ENCODE measurements around the gene C7orf33. TPM values are rescaled to one million over a fixed set of nuclear protein-coding genes. Genes with fewer than 3 reads are reported as not detected.

C7orf33 gene
- total and polyA plus RNA-seq, 4 experiments from 2014 or later = not detected

DNA sequence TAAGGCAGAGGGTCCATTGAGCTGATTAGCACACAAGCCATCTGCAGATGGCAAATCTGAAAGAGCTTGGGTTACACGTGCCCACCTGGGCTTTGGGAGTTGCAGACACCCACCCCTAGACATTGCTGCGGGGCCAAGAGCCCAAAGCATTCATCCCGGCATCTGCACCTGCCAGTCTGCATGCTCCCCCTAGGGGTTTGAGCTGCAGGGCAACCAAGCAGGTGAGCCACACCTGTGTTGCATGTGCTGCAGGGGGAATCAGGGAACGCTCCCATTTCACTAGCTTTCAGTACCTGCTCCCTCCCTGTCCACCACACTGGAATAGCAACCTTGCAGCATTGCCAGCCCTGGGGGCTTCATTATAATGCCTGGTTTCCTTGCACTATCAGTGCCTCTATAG lies 21.1 kb downstream of the C7orf33 start:
- H3K27ac Mint-ChIP-seq = no peak overlapping the region
- Histone ChIP-seq H3K4me1 (ENCODE audit: insufficient read depth, low read length) (peaks cover 6% of the 10 kb centered on the region), H3K27ac (ENCODE audit: low read depth, low read length) (no peak overlapping the region), H3K36me3 (ENCODE audit: insufficient read depth, low read length) (no peaks in the 10 kb centered on the region), H3K4me3 (ENCODE audit: low read length in 2 of 2) (no peak overlapping the region), H3K27me3 (ENCODE audit: insufficient read depth, low read length) (no peaks in the 10 kb centered on the region), H3K9me3 (ENCODE audit: control insufficient read depth in 1 of 2, low read length in 2 of 2) (no peaks in the 10 kb centered on the region)
- H3K4me3 Mint-ChIP-seq = no peak overlapping the region
- peaks cover 7 to 14% (median 8%) of the 10 kb centered on the region in 4 donors for H3K4me1 Mint-ChIP-seq
- H3K36me3 Mint-ChIP-seq = peaks cover 0 to 2% of the 10 kb centered on the region in 2 donors
- no peak for DNase-seq
- ChIA-PET POLR2A (ENCODE audit: partially characterized antibody) (no interaction called here), CTCF (ENCODE audit: partially characterized antibody) (no interaction called here)
- peaks cover 9 to 13% of the 10 kb centered on the region in 2 donors for H3K27me3 Mint-ChIP-seq
- intact Hi-C loops (cut with micrococcal nuclease) = no loop called here
- peaks cover 0 to 4% (median 0%) of the 10 kb centered on the region in 8 donors for H3K9me3 Mint-ChIP-seq

GRCh38 chr7:148615085-148615730 lies 24.6 kb downstream of the C7orf33 start:
- Histone ChIP-seq H3K4me3 (ENCODE audit: low read length in 2 of 2) (no peak overlapping the region), H3K27ac (ENCODE audit: low read depth, low read length) (no peak overlapping the region), H3K27me3 (ENCODE audit: insufficient read depth, low read length) (no peaks in the 10 kb centered on the region), H3K9me3 (ENCODE audit: control insufficient read depth in 1 of 2, low read length in 2 of 2) (no peaks in the 10 kb centered on the region), H3K36me3 (ENCODE audit: insufficient read depth, low read length) (no peaks in the 10 kb centered on the region), H3K4me1 (ENCODE audit: insufficient read depth, low read length) (no peaks in the 10 kb centered on the region)
- DNase-seq = no peak
- H3K27ac Mint-ChIP-seq = no peak overlapping the region
- CTCF ChIA-PET (ENCODE audit: partially characterized antibody) = no interaction called here
- no peaks in the 10 kb centered on the region for H3K4me1 Mint-ChIP-seq
- peaks cover 14 to 27% of the 10 kb centered on the region in 2 donors for H3K27me3 Mint-ChIP-seq
- POLR2A ChIA-PET (ENCODE audit: partially characterized antibody) = no interaction called here
- H3K4me3 Mint-ChIP-seq = no peak overlapping the region
- no peaks in the 10 kb centered on the region for H3K36me3 Mint-ChIP-seq
- peaks cover 0 to 16% (median 10%) of the 10 kb centered on the region in 8 donors for H3K9me3 Mint-ChIP-seq
- intact Hi-C loops (cut with micrococcal nuclease) = no loop called here

- intact Hi-C loops (cut with micrococcal nuclease) = no loop called here
- H3K9me3 Mint-ChIP-seq = peaks cover 0 to 16% (median 10%) of the 10 kb centered on the region in 8 donors
- ChIA-PET CTCF (ENCODE audit: partially characterized antibody) (no interaction called here), POLR2A (ENCODE audit: partially characterized antibody) (no interaction called here)
- H3K9me3 ChIP-seq (ENCODE audit: control insufficient read depth in 1 of 2, low read length in 2 of 2) = no peaks in the 10 kb centered on the region
- no peak overlapping the region for H3K4me3 ChIP-seq (ENCODE audit: low read length in 2 of 2)
- no peak overlapping the region for H3K27ac Mint-ChIP-seq
- H3K27me3 Mint-ChIP-seq = peaks cover 20 to 33% of the 10 kb centered on the region in 2 donors
- H3K27ac ChIP-seq (ENCODE audit: low read depth, low read length) = no peak overlapping the region
- no peaks in the 10 kb centered on the region for H3K27me3 ChIP-seq (ENCODE audit: insufficient read depth, low read length)
- peak overlapping the region in 1 of 8 donors; percentile 45 for H3K4me3 Mint-ChIP-seq
- H3K36me3 Mint-ChIP-seq = no peaks in the 10 kb centered on the region
- DNase-seq = no peak
- no peaks in the 10 kb centered on the region for H3K4me1 ChIP-seq (ENCODE audit: insufficient read depth, low read length)
- H3K4me1 Mint-ChIP-seq = peaks cover 11 to 22% (median 15%) of the 10 kb centered on the region in 4 donors
- H3K36me3 ChIP-seq (ENCODE audit: insufficient read depth, low read length) = no peaks in the 10 kb centered on the region
Observed at GRCh38 chr7:148620749-148621359, 30.3 kb downstream of the C7orf33 start.

DNA sequence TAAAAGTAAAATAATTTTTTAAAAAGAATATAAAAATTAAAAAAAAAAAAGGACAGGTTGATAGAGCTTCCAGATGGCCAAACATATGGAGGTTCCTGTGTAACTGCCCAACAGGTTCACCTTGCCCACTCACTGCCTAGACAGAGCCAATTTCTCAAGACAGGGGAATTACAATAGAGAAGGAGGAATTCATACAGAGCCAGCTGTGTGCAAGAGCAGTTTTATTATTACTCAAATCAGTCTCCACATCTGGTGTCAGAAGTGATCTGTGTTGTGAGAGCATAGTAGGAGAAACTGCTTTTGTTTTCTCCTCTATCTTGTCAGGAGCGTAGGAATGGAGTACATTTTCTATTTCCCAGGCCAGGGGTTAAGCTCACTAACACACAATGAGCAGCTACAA lies 31.0 kb downstream of the C7orf33 start:
- Histone ChIP-seq H3K4me3 (ENCODE audit: low read length in 2 of 2) (no peak overlapping the region), H3K27me3 (ENCODE audit: insufficient read depth, low read length) (no peaks in the 10 kb centered on the region), H3K36me3 (ENCODE audit: insufficient read depth, low read length) (no peaks in the 10 kb centered on the region), H3K9me3 (ENCODE audit: control insufficient read depth in 1 of 2, low read length in 2 of 2) (no peaks in the 10 kb centered on the region), H3K27ac (ENCODE audit: low read depth, low read length) (no peak overlapping the region), H3K4me1 (ENCODE audit: insufficient read depth, low read length) (no peaks in the 10 kb centered on the region)
- Mint-ChIP-seq H3K4me1 (peaks cover 11 to 26% (median 15%) of the 10 kb centered on the region in 4 donors), H3K4me3 (no peak overlapping the region), H3K36me3 (no peaks in the 10 kb centered on the region), H3K9me3 (peaks cover 0 to 16% (median 10%) of the 10 kb centered on the region in 8 donors), H3K27me3 (peaks cover 20 to 31% of the 10 kb centered on the region in 2 donors), H3K27ac (no peak overlapping the region)
- intact Hi-C loops (cut with micrococcal nuclease) = no loop called here
- no peak for DNase-seq
- CTCF ChIA-PET (ENCODE audit: partially characterized antibody) = no interaction called here
- POLR2A ChIA-PET (ENCODE audit: partially characterized antibody) = no interaction called here

DNA sequence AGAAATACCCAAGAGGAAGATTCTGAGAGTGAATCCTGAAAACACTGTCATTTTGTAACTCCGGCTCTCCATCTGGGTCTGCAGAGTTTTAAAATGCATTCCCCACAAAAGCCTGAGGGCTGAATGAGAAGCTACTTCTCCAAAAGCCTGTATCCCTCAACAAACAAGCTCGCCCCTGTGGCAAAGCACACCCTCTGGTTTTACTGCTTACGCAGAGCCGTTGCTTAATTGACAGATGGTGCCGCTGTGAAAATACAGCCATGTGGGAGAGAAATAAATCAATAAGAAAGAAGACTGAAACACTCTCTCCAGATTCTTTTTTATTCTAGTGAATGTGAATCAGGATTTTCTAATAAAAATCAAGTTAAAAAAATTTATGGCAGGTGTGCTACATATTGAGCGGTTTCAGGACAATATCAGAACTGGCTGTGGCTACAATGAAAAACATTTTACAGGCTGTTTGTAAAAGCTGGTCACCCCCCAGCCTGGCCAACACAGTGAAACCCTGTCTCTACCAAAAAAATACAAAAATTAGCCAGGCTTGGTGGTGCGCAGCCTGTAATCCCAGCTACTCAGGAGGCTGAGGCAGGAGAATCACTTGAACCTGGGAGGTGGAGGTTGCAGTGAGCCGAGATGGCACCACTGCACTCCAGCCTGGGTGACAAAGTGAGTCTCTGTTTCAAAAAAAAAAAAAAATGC lies 32.5 kb downstream of the C7orf33 start:
- H3K27me3 ChIP-seq (ENCODE audit: insufficient read depth, low read length) = no peaks in the 10 kb centered on the region
- no peaks in the 10 kb centered on the region for H3K36me3 ChIP-seq (ENCODE audit: insufficient read depth, low read length)
- peaks cover 15 to 26% of the 10 kb centered on the region in 2 donors for H3K27me3 Mint-ChIP-seq
- DNase-seq = no peak
- no peak overlapping the region for H3K27ac Mint-ChIP-seq
- no peak overlapping the region for H3K4me3 ChIP-seq (ENCODE audit: low read length in 2 of 2)
- H3K4me3 Mint-ChIP-seq = no peak overlapping the region
- intact Hi-C loops (cut with micrococcal nuclease) = no loop called here
- H3K27ac ChIP-seq (ENCODE audit: low read depth, low read length) = no peak overlapping the region
- ChIA-PET POLR2A (ENCODE audit: partially characterized antibody) (no interaction called here), CTCF (ENCODE audit: partially characterized antibody) (no interaction called here)
- H3K4me1 Mint-ChIP-seq = peaks cover 17 to 40% (median 25%) of the 10 kb centered on the region in 4 donors
- H3K4me1 ChIP-seq (ENCODE audit: insufficient read depth, low read length) = peaks cover 14% of the 10 kb centered on the region
- H3K9me3 Mint-ChIP-seq = peaks cover 0 to 10% (median 6%) of the 10 kb centered on the region in 8 donors
- no peaks in the 10 kb centered on the region for H3K36me3 Mint-ChIP-seq
- no peaks in the 10 kb centered on the region for H3K9me3 ChIP-seq (ENCODE audit: control insufficient read depth in 1 of 2, low read length in 2 of 2)

- Histone ChIP-seq H3K9me3 (ENCODE audit: control insufficient read depth in 1 of 2, low read length in 2 of 2) (no peaks in the 10 kb centered on the region), H3K27me3 (ENCODE audit: insufficient read depth, low read length) (no peaks in the 10 kb centered on the region), H3K36me3 (ENCODE audit: insufficient read depth, low read length) (no peaks in the 10 kb centered on the region), H3K4me3 (ENCODE audit: low read length in 2 of 2) (no peak overlapping the region), H3K27ac (ENCODE audit: low read depth, low read length) (no peak overlapping the region), H3K4me1 (ENCODE audit: insufficient read depth, low read length) (peaks cover 21% of the 10 kb centered on the region)
- H3K4me3 Mint-ChIP-seq = no peak overlapping the region
- POLR2A ChIA-PET (ENCODE audit: partially characterized antibody) = interaction anchor here (0.6 kb wide), 1 partner anchor 338 kb away, joined by 3 read pairs; no protein-coding TSS in a partner anchor
- peaks cover 0 to 3% (median under 1%) of the 10 kb centered on the region in 8 donors for H3K9me3 Mint-ChIP-seq
- intact Hi-C loops (cut with micrococcal nuclease) = no loop called here
- peaks cover 12 to 20% of the 10 kb centered on the region in 2 donors for H3K27me3 Mint-ChIP-seq
- no peak for DNase-seq
- CTCF ChIA-PET (ENCODE audit: partially characterized antibody) = interaction anchor here (0.8 kb wide), 1 partner anchor 340 kb away, joined by 3 read pairs; no protein-coding TSS in a partner anchor
- H3K4me1 Mint-ChIP-seq = peaks cover 23 to 47% (median 32%) of the 10 kb centered on the region in 4 donors
- no peak overlapping the region for H3K27ac Mint-ChIP-seq
- no peaks in the 10 kb centered on the region for H3K36me3 Mint-ChIP-seq
Observed at GRCh38 chr7:148623586-148624282, 33.2 kb downstream of the C7orf33 start.

GRCh38 chr7:148624735-148625134 lies 34.2 kb downstream of the C7orf33 start:
- no peak for DNase-seq
- Mint-ChIP-seq H3K27ac (no peak overlapping the region), H3K9me3 (peaks cover 0 to 5% (median 0%) of the 10 kb centered on the region in 8 donors), H3K27me3 (peaks cover 12 to 14% of the 10 kb centered on the region in 2 donors), H3K4me3 (peak overlapping the region in 1 of 8 donors; percentile 61), H3K4me1 (peaks cover 29 to 56% (median 38%) of the 10 kb centered on the region in 4 donors), H3K36me3 (no peaks in the 10 kb centered on the region)
- Histone ChIP-seq H3K4me1 (ENCODE audit: insufficient read depth, low read length) (peaks cover 31% of the 10 kb centered on the region), H3K9me3 (ENCODE audit: control insufficient read depth in 1 of 2, low read length in 2 of 2) (no peaks in the 10 kb centered on the region), H3K36me3 (ENCODE audit: insufficient read depth, low read length) (no peaks in the 10 kb centered on the region), H3K27ac (ENCODE audit: low read depth, low read length) (no peak overlapping the region), H3K4me3 (ENCODE audit: low read length in 2 of 2) (no peak overlapping the region), H3K27me3 (ENCODE audit: insufficient read depth, low read length) (no peaks in the 10 kb centered on the region)
- POLR2A ChIA-PET (ENCODE audit: partially characterized antibody) = no interaction called here
- intact Hi-C loops (cut with micrococcal nuclease) = no loop called here
- CTCF ChIA-PET (ENCODE audit: partially characterized antibody) = interaction anchor here (0.8 to 1.1 kb wide), 4 partner anchors 27 to 441 kb away, joined by 3 read pairs; no protein-coding TSS in a partner anchor

Data from CD4-positive, alpha-beta memory T cell (primary cell).